Measurements from ENCODE around the gene MSLN.
"Not testable (repeated sequence)": the region's sequence is repeated elsewhere in the genome, so short reads cannot be mapped to it uniquely, and the experiment has no call there.

Gene MSLN

DNA sequence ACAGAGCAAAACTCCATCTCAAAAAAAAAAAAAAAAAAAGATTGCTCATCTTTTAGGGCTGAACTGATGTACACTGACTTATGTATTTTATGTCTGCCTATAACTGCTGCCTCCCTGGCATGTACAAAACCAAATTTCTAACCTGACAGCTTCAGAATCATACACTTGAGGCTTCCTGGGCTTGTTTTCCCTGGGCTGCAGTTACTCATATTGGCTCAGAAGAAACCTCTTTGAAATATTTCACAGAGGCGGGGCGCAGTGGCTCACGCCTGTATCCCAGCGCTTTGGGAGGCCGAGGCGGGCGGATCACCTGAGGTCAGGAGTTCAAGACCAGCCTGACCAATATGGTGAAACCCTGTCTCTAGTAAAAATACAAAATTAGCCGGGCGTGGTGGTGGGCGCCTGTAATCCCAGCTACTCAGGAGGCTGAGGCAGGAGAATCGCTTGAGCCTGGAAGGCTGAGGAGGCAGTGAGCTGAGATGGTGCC lies 6.4 kb upstream of the MSLN start:
- in situ Hi-C loops (cut with MboI; ENCODE audit: low sequenced_read_pairs): not testable (repeated sequence)

DNA sequence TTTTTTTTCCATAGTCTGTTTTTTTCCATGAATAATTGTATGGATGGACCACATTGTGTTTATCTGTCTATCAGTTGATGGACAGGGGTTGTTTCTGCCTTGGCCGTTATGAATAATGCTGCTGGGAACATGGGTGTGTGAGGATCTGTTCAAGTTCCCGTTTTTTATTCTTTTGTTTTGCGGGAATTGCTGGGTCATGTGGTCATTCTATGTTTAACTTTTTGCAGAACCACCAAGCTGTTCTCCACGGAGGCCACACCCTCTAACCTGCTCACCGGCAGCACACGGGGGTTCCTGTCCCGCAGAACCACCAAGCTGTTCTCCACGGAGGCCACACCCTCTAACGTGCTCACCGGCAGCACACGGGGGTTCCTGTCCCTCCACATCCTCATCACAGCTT lies 5.9 kb upstream of the MSLN start:
- in situ Hi-C loops (cut with MboI; ENCODE audit: low sequenced_read_pairs): no loop called here

DNA sequence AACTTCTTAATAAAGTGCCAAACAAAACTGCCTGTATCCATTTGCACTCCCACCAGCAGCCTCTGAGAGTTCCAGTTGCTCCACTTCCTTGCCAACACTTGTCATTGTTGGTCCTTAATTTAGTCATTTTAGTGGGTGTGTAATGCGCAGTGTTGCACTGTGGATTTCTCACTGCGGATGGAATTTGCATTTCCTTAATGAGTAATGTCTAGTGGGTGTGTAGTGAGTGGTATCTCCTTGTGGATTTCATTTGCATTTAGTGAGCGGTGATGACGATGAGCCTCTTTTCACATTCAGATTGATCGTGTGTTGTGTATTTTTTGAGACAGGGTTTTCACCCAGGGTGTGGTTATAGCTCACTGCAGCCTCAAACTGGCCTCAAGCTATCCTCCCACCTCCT lies 4.1 kb upstream of the MSLN start:
- in situ Hi-C loops (cut with MboI; ENCODE audit: low sequenced_read_pairs): no loop called here

DNA sequence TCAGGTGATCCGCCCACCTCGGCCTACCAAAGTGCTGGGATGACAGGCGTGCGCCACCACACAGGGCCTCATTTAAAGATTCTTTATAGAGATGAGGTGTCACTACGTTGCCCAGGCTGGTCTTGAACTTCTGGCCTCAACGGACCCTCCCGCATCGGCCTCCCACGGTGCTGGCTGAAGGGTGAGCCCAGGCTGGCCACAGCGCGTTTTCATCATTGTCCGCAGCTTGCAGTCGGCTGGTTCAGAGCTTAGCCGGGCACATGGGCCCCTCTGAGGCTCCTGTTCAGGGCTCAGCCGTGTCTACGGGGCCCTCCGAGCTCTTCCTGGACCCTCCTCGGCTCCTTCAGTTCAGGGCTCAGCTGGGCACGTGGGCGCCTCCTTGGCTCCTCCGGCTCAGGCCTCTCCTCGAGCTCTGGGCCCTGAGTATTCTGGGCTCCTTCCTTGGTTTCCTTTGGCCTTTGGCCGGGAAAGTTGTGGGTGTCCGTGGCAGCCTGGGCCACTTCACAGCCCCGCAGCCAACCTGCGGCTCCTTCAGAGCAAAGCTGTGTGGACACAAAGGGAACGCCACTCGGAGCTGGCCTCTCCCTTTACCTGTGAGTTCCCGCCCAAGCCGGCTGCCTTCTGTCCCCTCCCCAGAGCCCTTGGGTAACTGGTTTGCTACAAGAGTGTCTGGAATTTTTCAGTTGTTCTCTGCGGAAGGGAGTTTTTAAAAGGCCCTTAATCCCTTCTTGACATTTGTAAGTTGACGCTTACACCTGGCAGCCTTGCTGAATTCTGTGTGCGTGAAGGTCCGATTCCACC lies 1.2 kb upstream of the MSLN start:
- in situ Hi-C loops (cut with MboI; ENCODE audit: low sequenced_read_pairs): no loop called here

DNA sequence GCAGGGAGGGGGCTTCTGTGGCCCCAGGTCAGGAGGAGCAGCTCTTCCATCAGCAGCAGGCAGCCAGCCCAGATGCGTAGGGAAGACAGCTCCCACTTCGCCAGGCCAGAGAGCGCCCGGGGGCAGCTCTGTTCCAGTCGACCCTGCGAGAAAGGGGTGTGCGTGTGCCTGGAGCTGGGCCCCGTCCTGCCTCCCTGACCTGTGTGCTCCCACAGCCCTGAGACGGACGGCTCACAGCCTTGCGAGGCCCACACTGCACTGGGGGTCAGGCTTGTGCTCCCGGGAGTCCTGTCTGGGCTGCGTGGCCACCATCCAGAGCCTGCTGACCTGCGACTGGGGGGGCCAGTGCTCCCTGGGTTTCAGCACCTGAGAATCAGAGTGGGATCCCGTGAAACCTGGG lies 469 bp upstream of the MSLN start:
- in situ Hi-C loops (cut with MboI; ENCODE audit: low sequenced_read_pairs): no loop called here

DNA sequence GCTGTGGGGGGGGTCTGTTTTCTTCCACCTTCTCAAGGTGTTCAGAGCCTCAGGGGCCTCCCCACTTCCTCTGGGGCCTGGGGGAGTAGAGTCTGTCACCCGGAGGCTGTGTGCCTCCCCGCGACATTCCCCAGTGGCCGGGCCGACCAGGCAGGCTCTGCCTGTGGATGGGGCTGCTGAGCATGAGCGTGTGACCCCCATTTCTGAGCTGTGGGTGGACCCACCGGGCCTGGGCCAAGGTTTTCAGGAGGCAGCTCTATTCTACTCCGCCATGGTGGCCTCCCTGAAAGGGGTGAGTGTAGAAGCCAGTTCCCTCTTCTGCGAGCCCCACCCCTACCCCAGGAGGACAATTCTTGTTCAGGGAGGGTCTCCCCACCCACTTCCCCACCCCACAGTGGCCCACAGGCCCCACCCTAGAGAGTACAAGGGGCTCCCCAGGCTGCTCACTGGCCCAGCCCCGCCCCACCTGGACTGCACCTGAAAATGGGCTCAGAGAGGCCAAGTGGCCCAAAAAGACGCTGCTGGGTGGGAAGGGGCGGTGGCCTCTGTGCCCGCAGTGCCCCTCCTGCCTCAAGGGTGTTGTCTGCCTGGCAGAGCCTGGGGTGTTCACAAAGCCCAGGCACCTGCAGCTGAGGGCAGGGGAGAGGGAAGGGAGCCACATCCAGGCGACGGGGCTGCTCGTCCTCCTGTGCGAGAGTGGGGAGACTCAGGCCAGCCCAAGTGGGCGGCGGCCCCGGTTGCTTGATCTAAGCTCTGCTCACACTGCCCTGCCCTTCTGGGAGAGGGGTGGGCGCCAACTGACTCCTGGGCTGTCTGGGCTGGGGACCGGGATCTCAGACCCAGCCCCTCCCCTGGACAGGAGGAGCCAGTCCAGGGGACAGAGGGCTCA lies 1.3 kb downstream of the MSLN start:
- in situ Hi-C loops (cut with MboI; ENCODE audit: low sequenced_read_pairs): no loop called here

DNA sequence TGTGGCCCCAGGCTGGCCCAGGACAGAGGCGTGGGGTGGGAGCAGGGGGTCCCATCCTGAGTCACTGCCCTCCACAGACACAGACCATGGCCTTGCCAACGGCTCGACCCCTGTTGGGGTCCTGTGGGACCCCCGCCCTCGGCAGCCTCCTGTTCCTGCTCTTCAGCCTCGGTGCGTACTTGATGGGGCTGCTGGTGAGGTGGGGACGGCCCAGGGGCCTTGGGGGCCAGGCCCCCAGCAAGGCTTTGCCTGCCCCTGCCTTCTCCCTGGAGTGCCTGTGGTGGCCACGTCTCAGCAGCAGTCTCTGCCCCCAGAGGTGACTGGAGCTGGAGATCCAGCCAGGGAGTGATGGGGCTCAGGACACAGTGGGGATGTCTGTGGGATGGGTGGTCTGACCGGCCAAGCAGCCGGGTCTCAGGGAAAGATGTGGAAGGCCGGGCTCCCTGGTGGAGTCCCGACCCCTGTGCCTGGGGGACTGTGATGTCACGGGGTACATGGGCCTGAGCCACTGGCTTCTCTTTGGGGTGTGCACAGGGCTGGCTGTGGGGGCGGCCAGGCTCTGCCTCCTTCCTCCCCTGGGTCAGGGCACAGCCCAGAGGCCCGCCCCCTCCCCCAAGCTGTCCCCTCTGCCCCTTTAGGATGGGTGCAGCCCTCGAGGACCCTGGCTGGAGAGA lies 2.2 kb downstream of the MSLN start:
- in situ Hi-C loops (cut with MboI; ENCODE audit: low sequenced_read_pairs): no loop called here

DNA sequence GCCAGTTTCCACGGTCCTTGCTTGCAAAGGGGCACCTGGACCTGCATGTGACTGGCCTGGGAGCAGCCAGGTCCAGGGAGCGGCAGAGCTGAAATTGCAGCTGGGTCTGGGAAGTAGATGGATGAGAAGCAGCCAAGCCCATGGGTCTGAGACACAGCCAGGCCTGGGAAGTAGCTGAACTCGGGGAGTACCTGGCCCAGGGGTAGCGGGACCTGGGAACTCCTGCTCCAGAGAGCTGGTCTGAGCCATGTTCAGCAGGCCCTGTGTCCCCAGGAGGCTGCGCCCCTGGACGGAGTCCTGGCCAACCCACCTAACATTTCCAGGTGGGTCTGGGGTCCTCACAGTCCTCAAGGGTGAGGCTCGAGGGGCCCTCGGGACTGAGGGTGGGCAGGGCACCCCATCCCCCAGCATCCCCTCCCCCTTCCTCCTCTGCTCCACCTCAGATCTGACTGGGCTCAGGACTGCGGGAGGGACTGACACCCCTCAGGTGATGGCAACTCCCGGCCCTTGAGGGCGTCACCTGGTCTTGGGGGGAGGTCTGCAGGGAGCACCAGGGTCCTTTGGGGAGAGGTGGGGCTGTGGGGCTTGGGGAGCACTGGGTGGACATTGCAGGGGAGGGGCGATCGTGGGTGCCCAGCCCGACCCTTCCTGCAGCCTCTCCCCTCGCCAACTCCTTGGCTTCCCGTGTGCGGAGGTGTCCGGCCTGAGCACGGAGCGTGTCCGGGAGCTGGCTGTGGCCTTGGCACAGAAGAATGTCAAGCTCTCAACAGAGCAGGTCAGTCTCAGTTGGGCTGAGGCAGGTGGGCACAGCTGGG lies 3.0 kb downstream of the MSLN start:
- in situ Hi-C loops (cut with MboI; ENCODE audit: low sequenced_read_pairs): no loop called here

DNA sequence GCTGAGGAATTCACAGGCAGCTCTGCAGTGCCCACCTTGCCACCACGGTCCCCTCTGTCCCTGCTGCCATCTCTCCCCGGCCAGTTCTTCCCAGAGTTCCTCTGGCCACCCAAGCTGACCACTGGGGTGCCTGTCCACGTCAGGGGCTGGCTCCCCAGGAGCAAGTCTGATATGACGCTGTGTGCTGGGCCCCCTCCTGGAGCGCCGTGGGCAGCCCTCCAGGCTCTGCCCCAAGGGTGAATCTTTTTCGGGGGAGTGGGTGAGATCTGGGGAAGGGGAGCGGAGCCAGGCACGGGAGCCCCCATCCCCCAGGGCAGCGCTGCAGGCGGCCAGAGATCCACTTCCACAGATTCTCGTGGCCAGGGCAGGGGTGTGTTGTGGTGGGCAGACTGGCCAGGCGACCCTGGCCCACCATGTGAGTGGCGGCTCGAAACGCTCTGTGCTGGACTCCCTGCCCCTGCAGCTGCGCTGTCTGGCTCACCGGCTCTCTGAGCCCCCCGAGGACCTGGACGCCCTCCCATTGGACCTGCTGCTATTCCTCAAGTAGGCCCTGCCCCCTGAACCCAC lies 3.7 kb downstream of the MSLN start:
- in situ Hi-C loops (cut with MboI; ENCODE audit: low sequenced_read_pairs): no loop called here

DNA sequence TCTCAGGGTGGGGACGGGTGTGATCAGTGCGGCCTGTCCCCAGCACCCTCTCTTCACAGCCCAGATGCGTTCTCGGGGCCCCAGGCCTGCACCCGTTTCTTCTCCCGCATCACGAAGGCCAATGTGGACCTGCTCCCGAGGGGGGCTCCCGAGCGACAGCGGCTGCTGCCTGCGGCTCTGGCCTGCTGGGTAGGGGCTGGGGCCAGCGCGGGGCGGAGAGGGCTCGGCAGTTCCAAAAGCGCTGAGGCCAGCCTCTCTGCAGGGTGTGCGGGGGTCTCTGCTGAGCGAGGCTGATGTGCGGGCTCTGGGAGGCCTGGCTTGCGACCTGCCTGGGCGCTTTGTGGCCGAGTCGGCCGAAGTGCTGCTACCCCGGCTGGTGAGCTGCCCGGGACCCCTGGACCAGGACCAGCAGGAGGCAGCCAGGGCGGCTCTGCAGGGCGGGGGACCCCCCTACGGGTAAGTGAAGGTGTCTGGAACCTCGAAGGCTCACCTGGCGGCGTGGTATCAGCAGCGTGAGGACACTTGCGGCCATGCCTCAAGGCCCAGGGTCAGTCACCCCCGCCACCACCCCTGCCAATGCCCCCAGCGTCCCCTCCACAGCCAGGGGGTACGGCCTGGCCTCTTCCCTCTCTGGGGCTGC lies 4.4 kb downstream of the MSLN start:
- in situ Hi-C loops (cut with MboI; ENCODE audit: low sequenced_read_pairs): no loop called here

DNA sequence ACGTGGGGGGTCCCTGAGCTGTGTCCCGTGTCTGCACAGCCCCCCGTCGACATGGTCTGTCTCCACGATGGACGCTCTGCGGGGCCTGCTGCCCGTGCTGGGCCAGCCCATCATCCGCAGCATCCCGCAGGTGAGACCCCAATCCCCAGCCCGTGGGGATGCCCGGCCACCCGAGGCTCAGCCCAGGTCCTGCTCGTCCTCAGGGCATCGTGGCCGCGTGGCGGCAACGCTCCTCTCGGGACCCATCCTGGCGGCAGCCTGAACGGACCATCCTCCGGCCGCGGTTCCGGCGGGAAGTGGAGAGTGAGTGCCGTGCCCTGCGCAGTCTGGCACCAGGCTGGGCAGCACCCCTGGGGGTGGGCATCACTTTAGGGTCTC lies 4.9 kb downstream of the MSLN start:
- in situ Hi-C loops (cut with MboI; ENCODE audit: low sequenced_read_pairs): no loop called here

DNA sequence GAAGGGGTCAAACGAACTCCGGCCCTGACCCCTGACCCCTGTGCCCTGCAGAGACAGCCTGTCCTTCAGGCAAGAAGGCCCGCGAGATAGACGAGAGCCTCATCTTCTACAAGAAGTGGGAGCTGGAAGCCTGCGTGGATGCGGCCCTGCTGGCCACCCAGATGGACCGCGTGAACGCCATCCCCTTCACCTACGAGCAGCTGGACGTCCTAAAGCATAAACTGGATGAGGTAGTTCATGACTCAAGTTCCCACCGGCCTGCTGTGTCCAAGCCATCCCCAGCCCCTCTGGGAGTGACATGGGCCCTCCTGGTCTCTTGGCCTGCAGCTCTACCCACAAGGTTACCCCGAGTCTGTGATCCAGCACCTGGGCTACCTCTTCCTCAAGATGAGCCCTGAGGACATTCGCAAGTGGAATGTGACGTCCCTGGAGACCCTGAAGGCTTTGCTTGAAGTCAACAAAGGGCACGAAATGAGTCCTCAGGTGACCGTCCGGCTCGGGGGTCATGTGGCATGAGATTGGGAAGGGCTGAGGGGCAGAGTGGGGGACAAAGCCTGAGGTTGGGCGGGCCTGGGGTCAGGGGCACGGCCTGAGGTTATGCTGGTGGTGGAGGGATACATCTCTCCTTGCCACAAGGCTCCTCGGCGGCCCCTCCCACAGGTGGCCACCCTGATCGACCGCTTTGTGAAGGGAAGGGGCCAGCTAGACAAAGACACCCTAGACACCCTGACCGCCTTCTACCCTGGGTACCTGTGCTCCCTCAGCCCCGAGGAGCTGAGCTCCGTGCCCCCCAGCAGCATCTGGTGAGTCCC lies 5.7 kb downstream of the MSLN start:
- in situ Hi-C loops (cut with MboI; ENCODE audit: low sequenced_read_pairs): no loop called here

DNA sequence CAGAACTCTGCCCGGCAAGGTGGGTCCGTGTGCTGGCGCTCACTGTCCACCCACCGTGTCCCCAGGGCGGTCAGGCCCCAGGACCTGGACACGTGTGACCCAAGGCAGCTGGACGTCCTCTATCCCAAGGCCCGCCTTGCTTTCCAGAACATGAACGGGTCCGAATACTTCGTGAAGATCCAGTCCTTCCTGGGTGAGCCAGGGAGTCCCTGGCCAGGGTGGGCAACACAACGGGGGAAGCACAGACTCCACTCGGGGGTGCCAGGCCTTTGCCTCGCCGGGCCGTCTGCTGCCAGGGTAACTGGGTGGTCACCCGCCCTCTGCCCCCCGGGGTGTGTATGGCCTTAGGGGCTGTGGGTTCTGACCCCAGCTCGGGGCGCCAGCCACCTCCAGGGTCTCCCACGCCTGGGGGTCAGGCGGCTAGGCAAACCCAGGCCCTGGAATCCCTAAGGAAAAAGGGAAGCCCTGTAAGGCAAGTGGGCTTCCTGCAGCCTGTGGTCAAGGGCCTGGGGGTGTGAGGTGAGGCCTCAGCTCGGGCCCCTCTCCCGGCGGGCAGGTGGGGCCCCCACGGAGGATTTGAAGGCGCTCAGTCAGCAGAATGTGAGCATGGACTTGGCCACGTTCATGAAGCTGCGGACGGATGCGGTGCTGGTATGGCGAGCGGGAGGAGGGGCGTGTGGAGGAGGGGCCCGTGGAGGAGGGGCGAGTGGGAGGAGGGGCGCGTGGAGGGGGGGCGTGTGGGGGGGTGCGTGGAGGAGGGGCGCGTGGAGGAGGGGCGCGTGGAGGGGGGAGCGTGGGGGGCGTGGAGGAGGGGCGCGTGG lies 6.5 kb downstream of the MSLN start:
- in situ Hi-C loops (cut with MboI; ENCODE audit: low sequenced_read_pairs): no loop called here

DNA sequence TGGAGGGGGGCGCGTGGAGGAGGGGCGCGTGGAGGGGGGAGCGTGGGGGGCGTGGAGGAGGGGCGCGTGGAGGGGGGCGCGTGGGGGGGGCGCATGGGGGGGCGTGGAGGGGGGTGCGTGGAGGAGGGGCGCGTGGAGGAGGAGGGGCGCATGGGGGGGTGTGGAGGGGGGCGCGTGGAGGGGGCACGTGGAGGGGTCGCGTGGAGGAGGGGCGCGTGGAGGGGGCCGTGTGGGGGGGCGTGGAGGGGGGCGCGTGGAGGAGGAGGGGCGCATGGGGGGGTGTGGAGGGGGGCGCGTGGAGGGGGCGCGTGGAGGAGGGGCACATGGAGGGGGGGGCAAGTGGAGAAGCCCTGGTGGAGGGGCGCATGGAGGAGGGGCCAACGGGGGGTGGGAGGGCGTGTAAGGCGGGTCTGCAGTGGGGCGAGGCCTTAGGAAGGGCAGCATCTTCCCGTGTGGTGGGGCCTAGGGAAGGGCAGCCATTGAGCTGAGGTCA lies 7.3 kb downstream of the MSLN start:
- in situ Hi-C loops (cut with MboI; ENCODE audit: low sequenced_read_pairs): no loop called here

DNA sequence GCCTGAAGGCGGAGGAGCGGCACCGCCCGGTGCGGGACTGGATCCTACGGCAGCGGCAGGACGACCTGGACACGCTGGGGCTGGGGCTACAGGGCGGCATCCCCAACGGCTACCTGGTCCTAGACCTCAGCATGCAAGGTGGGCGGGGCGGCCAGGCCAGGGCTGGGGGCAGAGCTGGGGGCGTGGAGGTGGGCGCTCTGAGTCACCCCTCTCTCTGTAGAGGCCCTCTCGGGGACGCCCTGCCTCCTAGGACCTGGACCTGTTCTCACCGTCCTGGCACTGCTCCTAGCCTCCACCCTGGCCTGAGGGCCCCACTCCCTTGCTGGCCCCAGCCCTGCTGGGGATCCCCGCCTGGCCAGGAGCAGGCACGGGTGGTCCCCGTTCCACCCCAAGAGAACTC lies 7.9 kb downstream of the MSLN start:
- in situ Hi-C loops (cut with MboI; ENCODE audit: low sequenced_read_pairs): no loop called here

DNA sequence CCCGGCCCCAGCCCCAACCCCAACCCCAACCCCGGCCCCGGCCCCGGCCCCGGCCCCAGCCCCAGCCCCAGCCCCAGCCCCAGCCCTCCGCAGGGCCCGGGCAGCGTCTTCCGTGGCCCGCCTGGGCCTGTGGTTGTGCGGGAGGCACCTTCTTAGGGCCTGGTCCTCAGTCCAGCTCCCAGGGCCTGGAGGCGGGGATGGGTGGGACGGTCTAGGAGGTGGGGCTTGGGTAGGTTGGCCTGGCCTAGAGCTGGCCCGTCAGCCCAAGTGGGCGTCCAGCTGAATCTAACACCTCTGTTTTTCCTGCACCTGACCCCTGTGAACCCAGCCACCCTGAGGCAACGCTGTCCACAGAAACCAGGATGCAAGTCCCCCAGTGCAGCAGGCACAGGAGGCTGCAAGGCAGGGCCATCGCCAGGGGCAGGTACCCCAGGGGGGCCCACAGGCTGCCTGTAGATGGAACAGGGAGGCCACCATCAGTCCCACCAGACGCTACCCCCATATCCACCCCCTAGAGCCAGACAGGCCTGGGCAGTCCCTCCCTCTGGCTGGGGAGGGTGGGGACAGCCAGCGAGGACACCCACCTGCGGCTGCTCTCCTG lies 8.8 kb downstream of the MSLN start:
- in situ Hi-C loops (cut with MboI; ENCODE audit: low sequenced_read_pairs): no loop called here

DNA sequence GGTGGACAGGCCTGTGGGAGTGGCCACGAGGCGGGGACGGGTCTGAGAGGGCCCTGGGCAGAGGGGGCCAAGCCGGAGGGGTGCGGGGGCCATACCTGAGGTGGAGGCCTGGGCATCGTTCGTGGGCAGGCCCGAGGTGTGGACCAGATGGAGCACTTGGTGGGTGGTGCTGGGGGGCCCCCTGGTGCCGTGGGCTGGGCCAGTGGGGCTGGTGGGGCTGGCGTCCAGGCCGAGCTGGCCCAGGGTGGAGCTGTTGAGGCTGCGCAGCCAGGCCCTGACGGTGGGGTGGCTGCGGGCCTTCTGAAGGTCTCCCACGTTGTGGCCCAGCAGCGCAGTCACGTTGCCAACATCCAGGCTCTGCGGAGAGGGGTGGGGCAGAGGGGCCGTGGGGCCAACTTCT lies 9.4 kb downstream of the MSLN start:
- in situ Hi-C loops (cut with MboI; ENCODE audit: low sequenced_read_pairs): no loop called here

DNA sequence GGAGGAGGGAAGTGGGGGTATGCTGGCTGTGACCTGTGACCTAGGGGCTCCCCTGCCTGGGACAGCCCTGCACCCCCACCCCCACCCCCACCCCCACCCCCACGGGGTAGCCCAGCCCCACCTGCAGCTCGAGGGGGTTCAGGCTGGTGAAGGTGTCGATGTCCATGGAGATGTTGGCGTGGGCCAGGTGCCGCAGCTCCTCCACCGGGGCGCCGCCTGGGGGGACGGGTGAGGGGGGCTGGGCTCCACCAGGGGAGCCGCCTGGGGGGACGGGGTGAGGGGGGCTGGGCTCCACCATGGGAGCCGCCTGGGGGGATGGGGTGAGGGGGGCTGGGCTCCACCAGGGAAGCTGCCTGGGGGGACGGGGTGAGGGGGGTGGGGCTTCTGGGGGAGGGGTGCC lies 9.9 kb downstream of the MSLN start:
- in situ Hi-C loops (cut with MboI; ENCODE audit: low sequenced_read_pairs): no loop called here
